ENCODE results near the gene SURF4.

Gene SURF4

GRCh38 chr9:133362359-133363044 is 13.4 kb downstream of the SURF4 start:
- TF ChIP-seq ZFX (IDR thresholded peaks at IDR 0.05; ENCODE audit: borderline replicate concordance): no peak
- no peak for TF ChIP-seq CTCF (IDR thresholded peaks at IDR 0.05)
- H3K27ac ChIP-seq: peak overlapping the region; percentile 35; the same call in 1 of the 2 replicates

- TF ChIP-seq ZFX (IDR thresholded peaks at IDR 0.05; ENCODE audit: borderline replicate concordance): no peak
- TF ChIP-seq CTCF (IDR thresholded peaks at IDR 0.05): no peak
- H3K27ac ChIP-seq: 0 out of 2 replicates have a peak overlapping the region, but pooled peaks have one; percentile 18
Measured at GRCh38 chr9:133361507-133362092, 14.3 kb downstream of the SURF4 start.

GRCh38 chr9:133360400-133361393 is 15.2 kb downstream of the SURF4 start:
- TF ChIP-seq ZFX (IDR thresholded peaks at IDR 0.05; ENCODE audit: borderline replicate concordance) (no peak), CTCF (IDR thresholded peaks at IDR 0.05) (no peak)
- H3K27ac ChIP-seq: 0 out of 2 replicates have a peak overlapping the region, but pooled peaks have one; percentile 18

GRCh38 chr9:133359399-133360175 is 16.3 kb downstream of the SURF4 start:
- no peak overlapping the region for H3K27ac ChIP-seq
- TF ChIP-seq ZFX (IDR thresholded peaks at IDR 0.05; ENCODE audit: borderline replicate concordance): no peak
- 0 out of 2 replicates have a peak, but pooled peaks have one; percentile 18 for TF ChIP-seq CTCF (IDR thresholded peaks at IDR 0.05)

GRCh38 chr9:133357656-133358055 is 18.2 kb downstream of the SURF4 start:
- TF ChIP-seq CTCF (IDR thresholded peaks at IDR 0.05) (no peak), ZFX (IDR thresholded peaks at IDR 0.05; ENCODE audit: borderline replicate concordance) (no peak)
- peak overlapping the region; percentile 71 for H3K27ac ChIP-seq

GRCh38 chr9:133356391-133357091 is 19.3 kb downstream of the SURF4 start, which contains the start of the genes SURF1 and SURF2:
SURF1 (minus strand) TSS chr9:133356487; CDS start chr9:133356453, 34 bp downstream.
SURF2 (plus strand) TSS chr9:133356550; CDS start chr9:133356593, 43 bp downstream.
- peak within 1 kb of the TSS; percentile 71 for H3K27ac ChIP-seq
- TF ChIP-seq CTCF (IDR thresholded peaks at IDR 0.05) (peak; percentile 35), ZFX (IDR thresholded peaks at IDR 0.05; ENCODE audit: borderline replicate concordance) (no peak)

All from 22Rv1 (cell line).